Activated naive CD4-positive, alpha-beta T cell treated with anti-CD3 and anti-CD28 coated beads, Interleukin-2, amount 10 ng/mL, durations not matched to agents 7 days and 5 days (primary cell): ENCODE data around the gene RIPOR2.

Experiments
- CTCF ChIA-PET: fragments of 350-600 bp; sonication (Branson Sonifier 250); formaldehyde crosslinking; loops from one replicate; lab custom pipeline; 2021; ENCODE audit warnings: antibody characterized with exemption; lab: Charles Lee
- DNase-seq: peaks from one replicate; pipeline ENCODE4 v3.0.0-alpha.2; 2020
- H3K27ac Mint-ChIP-seq: one replicate; pipeline ENCODE4 v1.8.0; 2021; ENCODE audit warnings: mild to moderate bottlenecking, moderate library complexity, mixed read lengths
- H3K27me3 Mint-ChIP-seq: one replicate; pipeline ENCODE4 v1.8.0; 2021; ENCODE audit warnings: mild to moderate bottlenecking, mixed read lengths
- H3K36me3 Mint-ChIP-seq: one replicate; pipeline ENCODE4 v1.8.0; 2021; ENCODE audit warnings: mixed read lengths
- H3K4me1 Mint-ChIP-seq: one replicate; pipeline ENCODE4 v1.8.0; 2021; ENCODE audit warnings: mixed read lengths
- H3K4me3 Mint-ChIP-seq: one replicate; pipeline ENCODE4 v1.8.0; 2021; ENCODE audit warnings: mild to moderate bottlenecking, moderate library complexity, mixed read lengths
- H3K9me3 Mint-ChIP-seq: one replicate; pipeline ENCODE4 v1.8.0; 2021; ENCODE audit warnings: mixed read lengths

The RIPOR2 gene

GRCh38 chr6:24824142-24824938, 111.4 kb downstream of the RIPOR2 start:
- peaks cover 63% of the 10 kb centered on the region for H3K36me3 Mint-ChIP-seq
- H3K4me1 Mint-ChIP-seq: peaks cover 6% of the 10 kb centered on the region
- CTCF ChIA-PET: no interaction called here
- H3K27ac Mint-ChIP-seq: no peak overlapping the region
- no peak overlapping the region for H3K4me3 Mint-ChIP-seq
- DNase-seq: no peak
- no peaks in the 10 kb centered on the region for H3K9me3 Mint-ChIP-seq
- no peaks in the 10 kb centered on the region for H3K27me3 Mint-ChIP-seq

DNA sequence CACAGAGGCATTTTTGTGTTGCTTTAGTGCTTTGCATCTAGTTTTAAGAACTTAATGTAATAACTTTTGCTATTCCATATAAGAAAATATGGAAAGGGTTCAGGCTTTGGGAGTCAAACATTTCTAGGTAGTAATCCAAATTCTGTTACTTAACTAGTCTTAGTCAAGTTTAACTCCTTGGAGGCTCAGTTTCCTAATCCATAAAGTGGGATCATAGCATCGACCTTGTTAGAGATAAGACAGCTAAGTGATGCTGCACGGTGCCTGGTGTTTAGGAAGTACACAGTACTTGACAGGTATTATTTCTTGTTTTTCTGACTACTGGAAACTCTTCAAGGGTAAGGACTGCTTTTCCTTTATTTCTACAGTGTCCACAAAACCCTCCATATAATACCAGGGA, 112.6 kb downstream of the RIPOR2 start:
- H3K4me3 Mint-ChIP-seq: no peak overlapping the region
- H3K36me3 Mint-ChIP-seq: peaks cover 66% of the 10 kb centered on the region
- no peak overlapping the region for H3K27ac Mint-ChIP-seq
- CTCF ChIA-PET: no interaction called here
- peaks cover 5% of the 10 kb centered on the region for H3K4me1 Mint-ChIP-seq
- H3K9me3 Mint-ChIP-seq: no peaks in the 10 kb centered on the region
- DNase-seq: no peak
- H3K27me3 Mint-ChIP-seq: no peaks in the 10 kb centered on the region

DNA sequence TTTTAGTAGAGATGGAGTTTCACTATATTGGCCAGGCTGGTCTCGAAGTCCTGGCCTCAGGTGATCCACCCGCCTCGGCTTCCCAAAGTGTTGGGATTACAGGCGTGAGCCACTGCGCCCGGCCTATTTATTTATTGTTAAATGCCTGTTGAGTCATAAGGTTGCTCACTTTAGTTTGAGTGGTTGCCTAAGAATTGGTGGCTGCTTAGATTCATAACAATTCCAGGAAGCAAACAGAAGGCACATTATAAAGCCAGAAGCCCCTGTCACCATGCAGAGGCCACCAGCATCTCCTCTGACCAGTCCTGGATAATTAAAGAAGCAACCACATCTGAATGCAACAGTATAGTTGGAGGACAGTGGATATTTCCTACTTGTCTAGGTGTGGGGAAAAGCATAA, 113.1 kb downstream of the RIPOR2 start:
- no peak overlapping the region for H3K27ac Mint-ChIP-seq
- H3K4me3 Mint-ChIP-seq: no peak overlapping the region
- H3K36me3 Mint-ChIP-seq: peaks cover 65% of the 10 kb centered on the region
- no peak for DNase-seq
- H3K4me1 Mint-ChIP-seq: peaks cover 5% of the 10 kb centered on the region
- CTCF ChIA-PET: no interaction called here
- no peaks in the 10 kb centered on the region for H3K27me3 Mint-ChIP-seq
- no peaks in the 10 kb centered on the region for H3K9me3 Mint-ChIP-seq

- CTCF ChIA-PET: no interaction called here
- peak overlapping the region; percentile 33 for H3K27ac Mint-ChIP-seq
- no peaks in the 10 kb centered on the region for H3K9me3 Mint-ChIP-seq
These were observed 113.8 kb downstream of the RIPOR2 start for GRCh38 chr6:24821860-24822444.

GRCh38 chr6:24818346-24818745, 117.4 kb downstream of the RIPOR2 start:
- Mint-ChIP-seq H3K27me3 (no peaks in the 10 kb centered on the region), H3K27ac (peak overlapping the region; percentile 64), H3K36me3 (peaks cover 35% of the 10 kb centered on the region), H3K4me1 (peaks cover 2% of the 10 kb centered on the region), H3K9me3 (no peaks in the 10 kb centered on the region), H3K4me3 (no peak overlapping the region)
- DNase-seq: no peak
- CTCF ChIA-PET: no interaction called here

More at GRCh38 chr6:24821860-24822444, 113.8 kb downstream of the RIPOR2 start:
- peaks cover 60% of the 10 kb centered on the region for H3K36me3 Mint-ChIP-seq
- DNase-seq: no peak
- peaks cover 5% of the 10 kb centered on the region for H3K4me1 Mint-ChIP-seq
- no peak overlapping the region for H3K4me3 Mint-ChIP-seq
- H3K27me3 Mint-ChIP-seq: no peaks in the 10 kb centered on the region

- Mint-ChIP-seq H3K27me3 (no peaks in the 10 kb centered on the region), H3K36me3 (peaks cover 49% of the 10 kb centered on the region), H3K27ac (peak overlapping the region; percentile 64), H3K4me1 (no peaks in the 10 kb centered on the region), H3K4me3 (no peak overlapping the region), H3K9me3 (no peaks in the 10 kb centered on the region)
- CTCF ChIA-PET: no interaction called here
- DNase-seq: no peak
These were observed 126.0 kb downstream of the RIPOR2 start for GRCh38 chr6:24809728-24810127.

- DNase-seq: no peak
- no peaks in the 10 kb centered on the region for H3K4me1 Mint-ChIP-seq
- no peaks in the 10 kb centered on the region for H3K27me3 Mint-ChIP-seq
- H3K4me3 Mint-ChIP-seq: no peak overlapping the region
- peaks cover 63% of the 10 kb centered on the region for H3K36me3 Mint-ChIP-seq
- H3K27ac Mint-ChIP-seq: no peak overlapping the region
- no peaks in the 10 kb centered on the region for H3K9me3 Mint-ChIP-seq
- CTCF ChIA-PET: no interaction called here
These were observed 128.2 kb downstream of the RIPOR2 start for GRCh38 chr6:24807584-24807983.

DNA sequence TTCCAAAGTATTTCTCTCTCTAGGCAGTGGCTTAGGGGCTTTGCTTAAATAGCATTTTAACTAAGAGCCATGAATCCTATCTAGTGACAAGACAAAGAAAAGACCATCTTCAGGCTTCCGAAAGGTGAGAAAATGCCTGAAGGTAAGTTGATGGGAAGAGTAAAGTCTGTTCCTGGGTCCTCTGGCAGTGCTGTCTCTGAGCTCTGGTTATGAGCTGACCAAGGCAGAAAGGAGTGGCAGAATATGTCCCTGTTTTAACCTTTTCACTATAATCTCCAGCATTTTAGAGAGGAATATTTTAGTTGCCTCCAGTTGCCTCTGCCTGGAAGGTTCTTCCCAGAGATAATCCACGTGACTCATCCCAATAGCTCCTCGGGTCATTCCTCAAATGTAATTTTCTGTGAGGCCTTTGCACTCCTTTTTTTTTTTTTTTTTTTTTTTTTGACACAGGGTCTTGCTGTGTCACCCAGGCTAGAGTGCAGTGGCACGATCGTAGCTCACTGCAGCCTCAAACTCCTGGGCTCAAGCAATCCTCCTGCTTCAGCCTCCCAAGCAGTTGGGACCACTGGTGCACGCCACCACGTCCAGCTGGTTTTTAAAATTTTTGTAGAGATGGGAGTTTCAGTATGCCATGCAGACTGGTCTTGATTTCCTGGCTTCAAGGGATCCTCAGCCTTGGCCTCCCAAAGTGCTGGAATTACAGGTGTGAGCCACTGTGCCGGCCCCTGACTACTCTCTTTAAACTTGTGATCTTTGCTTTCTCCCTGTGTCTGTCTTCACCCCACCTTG, 133.3 kb downstream of the RIPOR2 start:
- peaks cover 15% of the 10 kb centered on the region for H3K4me1 Mint-ChIP-seq
- CTCF ChIA-PET: interaction anchor here (0.6 kb wide), 1 partner anchor 215 kb away, joined by 3 read pairs; no protein-coding TSS in a partner anchor
- peak overlapping the region; percentile 35 for H3K27ac Mint-ChIP-seq
- no peak overlapping the region for H3K4me3 Mint-ChIP-seq
- H3K27me3 Mint-ChIP-seq: no peaks in the 10 kb centered on the region
- no peaks in the 10 kb centered on the region for H3K9me3 Mint-ChIP-seq
- peaks cover 61% of the 10 kb centered on the region for H3K36me3 Mint-ChIP-seq
- no peak for DNase-seq

- Mint-ChIP-seq H3K9me3 (no peaks in the 10 kb centered on the region), H3K27me3 (no peaks in the 10 kb centered on the region), H3K4me3 (no peak overlapping the region), H3K4me1 (peaks cover 15% of the 10 kb centered on the region), H3K36me3 (peaks cover 41% of the 10 kb centered on the region), H3K27ac (peak overlapping the region; percentile 63)
- DNase-seq: no peak
- CTCF ChIA-PET: interaction anchor here (1.2 to 1.9 kb wide), 2 partner anchors 218 to 271 kb away, joined by 3 to 5 read pairs; no protein-coding TSS in a partner anchor
These were observed 136.2 kb downstream of the RIPOR2 start for GRCh38 chr6:24799541-24799915.

GRCh38 chr6:24798740-24799540, 136.8 kb downstream of the RIPOR2 start, which contains the start of gene ARMH2:
Gene ARMH2, minus strand, starts transcription at chr6:24798917. Its CDS starts 60 bp downstream, at chr6:24798857.
- H3K36me3 Mint-ChIP-seq: peaks cover 39% of the 10 kb centered on the region
- no peaks in the 10 kb centered on the region for H3K27me3 Mint-ChIP-seq
- H3K4me1 Mint-ChIP-seq: peaks cover 15% of the 10 kb centered on the region
- no peaks in the 10 kb centered on the region for H3K9me3 Mint-ChIP-seq
- peak within 1 kb of the TSS; percentile 63 for H3K27ac Mint-ChIP-seq
- H3K4me3 Mint-ChIP-seq: no peak within 1 kb of the TSS
- DNase-seq: no peak
- CTCF ChIA-PET: interaction anchor here (0.6 to 1.9 kb wide), 4 partner anchors 12 to 272 kb away, joined by 3 to 5 read pairs (median 3); no protein-coding TSS in a partner anchor

GRCh38 chr6:24797596-24798216, 138.1 kb downstream of the RIPOR2 start:
- no peak for DNase-seq
- Mint-ChIP-seq H3K4me1 (peaks cover 15% of the 10 kb centered on the region), H3K4me3 (no peak overlapping the region), H3K27me3 (no peaks in the 10 kb centered on the region), H3K27ac (no peak overlapping the region), H3K9me3 (no peaks in the 10 kb centered on the region), H3K36me3 (peaks cover 28% of the 10 kb centered on the region)
- CTCF ChIA-PET: interaction anchor here (0.6 to 1.9 kb wide), 5 partner anchors 14 to 273 kb away, joined by 3 to 9 read pairs (median 3); no protein-coding TSS in a partner anchor

DNA sequence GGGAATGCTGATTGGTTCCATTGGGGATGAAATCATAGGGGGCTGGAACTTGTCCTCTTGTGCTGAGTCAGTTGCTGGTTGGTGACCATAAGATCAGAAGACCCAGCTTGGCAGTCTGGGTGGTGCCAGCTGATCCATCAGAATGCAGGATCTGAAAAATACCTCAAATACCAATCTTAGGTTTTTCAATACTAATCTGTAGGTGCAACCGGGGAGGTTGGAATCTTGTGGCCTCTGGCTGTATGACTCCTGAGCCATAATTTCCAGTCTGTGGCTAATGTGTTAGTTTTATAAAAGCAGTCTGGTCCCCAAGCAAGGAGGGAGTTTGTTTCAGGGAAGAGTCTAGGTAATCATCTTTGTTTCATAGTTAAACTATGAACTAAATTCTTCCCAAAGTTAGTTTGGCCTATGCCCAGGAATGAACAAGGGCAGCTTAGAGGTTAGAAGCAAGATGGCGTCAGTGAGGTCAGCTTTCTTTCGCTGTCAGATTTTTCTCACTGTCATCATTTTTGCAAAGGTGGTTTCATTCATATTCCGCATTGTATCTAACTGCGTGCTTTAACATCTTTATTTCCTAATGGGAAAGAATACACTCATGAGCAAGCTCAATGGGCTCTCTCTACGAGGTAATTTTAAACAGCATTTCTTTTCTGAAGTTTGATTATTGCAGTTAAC, 139.0 kb downstream of the RIPOR2 start:
- Mint-ChIP-seq H3K36me3 (peaks cover 22% of the 10 kb centered on the region), H3K27me3 (no peaks in the 10 kb centered on the region), H3K4me1 (peaks cover 15% of the 10 kb centered on the region), H3K4me3 (no peak overlapping the region), H3K9me3 (no peaks in the 10 kb centered on the region), H3K27ac (no peak overlapping the region)
- DNase-seq: no peak
- CTCF ChIA-PET: interaction anchor here (0.6 to 1.9 kb wide), 3 partner anchors 9 to 221 kb away, joined by 3 to 9 read pairs (median 3); no protein-coding TSS in a partner anchor
